ENCODE data around the gene RPN1. TPM values are rescaled to one million over a fixed set of nuclear protein-coding genes. Genes with fewer than 3 reads are reported as not detected.

The RPN1 gene
- total and polyA plus RNA-seq, 3 donors from 2014 or later, result 200 to 266 (median 259) TPM

- Histone ChIP-seq H3K27ac (peak overlapping the region; percentile 87 to 89), H3K4me3 (peak overlapping the region; percentile 82 to 89), H3K9me3 (no peaks in the 10 kb centered on the region), H3K4me1 (peaks cover 9% of the 10 kb centered on the region), H3K27me3 (no peaks in the 10 kb centered on the region), H3K36me3 (ENCODE audit: low read depth, missing control alignments) (no peaks in the 10 kb centered on the region)
- peak; percentile 98 for DNase-seq
- intact Hi-C loops (cut with DNase I; ENCODE audit: low total_unique reads), result no loop called here
- WGBS, 2 donors, result 0% methylated on average over 47 to 53 of the region's 61 CpGs
- TF ChIP-seq CTCF (IDR thresholded peaks at IDR 0.05), result peak; percentile 91 to 98 (median 97)
- TF ChIP-seq POLR2A (IDR thresholded peaks at IDR 0.05), result no peak
These were observed 32.8 kb downstream of the RPN1 start for GRCh38 chr3:128617557-128618397.

- no peaks in the 10 kb centered on the region for H3K36me3 ChIP-seq (ENCODE audit: low read depth, missing control alignments)
These were observed 33.4 kb downstream of the RPN1 start for GRCh38 chr3:128617270-128617556.

GRCh38 chr3:128616516-128617269, 33.9 kb downstream of the RPN1 start:
- Histone ChIP-seq H3K27ac (peak overlapping the region in 1 of 2 donors; percentile 89), H3K4me1 (peaks cover 9% of the 10 kb centered on the region), H3K27me3 (no peaks in the 10 kb centered on the region), H3K4me3 (peak overlapping the region; percentile 82 to 89), H3K9me3 (no peaks in the 10 kb centered on the region), H3K36me3 (ENCODE audit: low read depth, missing control alignments) (no peaks in the 10 kb centered on the region)
- WGBS, 2 donors, result 76 to 100% methylated on average over 4 to 16 of the region's 16 CpGs
- no peak for DNase-seq
- TF ChIP-seq POLR2A (IDR thresholded peaks at IDR 0.05) (no peak), CTCF (IDR thresholded peaks at IDR 0.05) (no peak)
- intact Hi-C loops (cut with DNase I; ENCODE audit: low total_unique reads), result no loop called here

More at GRCh38 chr3:128617270-128617556, 33.4 kb downstream of the RPN1 start:
- no peak for DNase-seq
- intact Hi-C loops (cut with DNase I; ENCODE audit: low total_unique reads), result no loop called here
- Histone ChIP-seq H3K4me1 (peaks cover 9% of the 10 kb centered on the region), H3K27me3 (no peaks in the 10 kb centered on the region), H3K27ac (peak overlapping the region; percentile 87 to 89), H3K9me3 (no peaks in the 10 kb centered on the region), H3K4me3 (peak overlapping the region; percentile 82 to 89)
- TF ChIP-seq POLR2A (IDR thresholded peaks at IDR 0.05) (no peak), CTCF (IDR thresholded peaks at IDR 0.05) (no peak)
- 40 to 48% methylated on average over 1 to 8 of the region's 9 CpGs for WGBS, 2 donors

GRCh38 chr3:128614076-128614475, 36.5 kb downstream of the RPN1 start:
- H3K27me3 ChIP-seq, result no peaks in the 10 kb centered on the region
- H3K4me3 ChIP-seq, result no peak overlapping the region
- no peak overlapping the region for H3K27ac ChIP-seq
- H3K9me3 ChIP-seq, result no peaks in the 10 kb centered on the region
- H3K36me3 ChIP-seq (ENCODE audit: low read depth, missing control alignments), result no peaks in the 10 kb centered on the region
- TF ChIP-seq POLR2A (IDR thresholded peaks at IDR 0.05), result no peak
- no peak for TF ChIP-seq CTCF (IDR thresholded peaks at IDR 0.05)
- intact Hi-C loops (cut with DNase I; ENCODE audit: low total_unique reads), result no loop called here
- H3K4me1 ChIP-seq, result peaks cover 9% of the 10 kb centered on the region
- WGBS, 2 donors, result 92 to 100% methylated on average over 1 of the region's 1 CpG
- no peak for DNase-seq

All from testis (tissue), 3 donors.